ENCODE measurements around the gene NEK4. TPM values are rescaled to one million over a fixed set of nuclear protein-coding genes. Genes with fewer than 3 reads are reported as not detected.

Gene NEK4
- total and polyA plus RNA-seq, 2 donors (not counting 1 experiment from before 2014, with no cell fraction given) = 9.0 to 33.8 TPM

- Histone ChIP-seq H3K36me3 (replicated peaks in 1 of 2; ENCODE audit: control extremely low read depth in 1 of 2, control insufficient read depth in 1 of 2, extremely low read depth in 1 of 2, insufficient read depth in 2 of 2, low read length in 1 of 2) (no peaks in the 10 kb centered on the region), H3K27me3 (replicated peaks in 1 of 4; ENCODE audit: control extremely low read depth in 1 of 4, control insufficient read depth in 3 of 4, insufficient read depth in 4 of 4, low read length in 3 of 4) (no peaks in the 10 kb centered on the region), H3K9ac (ENCODE audit: low read length) (no peak overlapping the region), H4K20me1 (ENCODE audit: control insufficient read depth, insufficient read depth, low read length, poor library complexity, severe bottlenecking) (no peaks in the 10 kb centered on the region), H3K4me1 (ENCODE audit: control insufficient read depth in 2 of 2, insufficient read depth in 2 of 2, low read length in 2 of 2) (peaks cover 9 to 13% of the 10 kb centered on the region in 2 donors), H3K79me2 (ENCODE audit: control insufficient read depth, insufficient read depth, low read length) (no peaks in the 10 kb centered on the region), H3K9me3 (ENCODE audit: control extremely low read depth in 1 of 3, control insufficient read depth in 2 of 3, insufficient read depth in 1 of 3, low read length in 2 of 3) (no peaks in the 10 kb centered on the region), H2AFZ (ENCODE audit: insufficient read depth, low read depth, low read length, poor library complexity, severe bottlenecking) (no peak overlapping the region), H3K27ac (ENCODE audit: low read length in 2 of 2) (no peak overlapping the region), H3K4me2 (replicated peaks; ENCODE audit: low read depth, low read length, poor library complexity, severe bottlenecking) (no peak overlapping the region), H3K4me3 (ENCODE audit: control extremely low read depth in 1 of 5, extremely low read depth in 1 of 5, insufficient read depth in 1 of 5, low read depth in 2 of 5, low read length in 4 of 5) (no peak overlapping the region)
- H3K9me3 Mint-ChIP-seq (ENCODE audit: insufficient read depth) = no peaks in the 10 kb centered on the region
- CTCF ChIA-PET = no interaction called here
- ATAC-seq (ENCODE audit: low read depth) (no peak), DNase-seq (no peak)
- peaks cover 8% of the 10 kb centered on the region for H3K4me1 Mint-ChIP-seq
- WGBS (ENCODE audit: insufficient coverage) = 87% methylated on average over 18 of the region's 18 CpGs
- POLR2A ChIA-PET = no interaction called here
- intact Hi-C loops (cut with micrococcal nuclease) = no loop called here
- TF ChIP-seq, protein P1, sequence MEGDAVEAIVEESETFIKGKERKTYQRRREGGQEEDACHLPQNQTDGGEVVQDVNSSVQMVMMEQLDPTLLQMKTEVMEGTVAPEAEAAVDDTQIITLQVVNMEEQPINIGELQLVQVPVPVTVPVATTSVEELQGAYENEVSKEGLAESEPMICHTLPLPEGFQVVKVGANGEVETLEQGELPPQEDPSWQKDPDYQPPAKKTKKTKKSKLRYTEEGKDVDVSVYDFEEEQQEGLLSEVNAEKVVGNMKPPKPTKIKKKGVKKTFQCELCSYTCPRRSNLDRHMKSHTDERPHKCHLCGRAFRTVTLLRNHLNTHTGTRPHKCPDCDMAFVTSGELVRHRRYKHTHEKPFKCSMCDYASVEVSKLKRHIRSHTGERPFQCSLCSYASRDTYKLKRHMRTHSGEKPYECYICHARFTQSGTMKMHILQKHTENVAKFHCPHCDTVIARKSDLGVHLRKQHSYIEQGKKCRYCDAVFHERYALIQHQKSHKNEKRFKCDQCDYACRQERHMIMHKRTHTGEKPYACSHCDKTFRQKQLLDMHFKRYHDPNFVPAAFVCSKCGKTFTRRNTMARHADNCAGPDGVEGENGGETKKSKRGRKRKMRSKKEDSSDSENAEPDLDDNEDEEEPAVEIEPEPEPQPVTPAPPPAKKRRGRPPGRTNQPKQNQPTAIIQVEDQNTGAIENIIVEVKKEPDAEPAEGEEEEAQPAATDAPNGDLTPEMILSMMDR (IDR thresholded peaks at IDR 0.05) = no peak
- TF ChIP-seq EZH2 (IDR thresholded peaks at IDR 0.05; ENCODE audit: borderline replicate concordance, insufficient read depth, low read depth, low read length, poor library complexity, severe bottlenecking) = no peak
- no peak overlapping the region for H3K4me3 Mint-ChIP-seq
- H3K27ac Mint-ChIP-seq = no peak overlapping the region
- peaks cover 4% of the 10 kb centered on the region for H3K27me3 Mint-ChIP-seq
Measured at GRCh38 chr3:52784021-52784621, 13.4 kb upstream of the NEK4 start.

DNA sequence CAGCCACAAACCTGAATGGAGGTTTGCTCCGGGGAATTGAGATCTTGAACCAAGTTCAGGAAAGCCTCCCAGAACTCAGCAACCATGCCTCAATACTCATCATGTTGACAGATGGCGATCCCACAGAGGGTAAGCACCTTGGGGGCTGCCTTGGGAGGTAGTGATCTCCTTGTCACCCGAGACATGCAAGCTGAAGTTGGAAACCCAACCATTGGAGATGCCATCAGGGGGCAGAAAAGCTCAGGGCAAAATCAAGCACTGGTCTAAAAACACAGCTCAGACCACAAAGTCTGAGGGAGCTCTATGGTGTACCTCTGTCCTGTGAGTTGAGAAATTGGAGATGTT is 12.4 kb upstream of the NEK4 start:
- H3K4me1 Mint-ChIP-seq = peaks cover 14% of the 10 kb centered on the region
- intact Hi-C loops (cut with micrococcal nuclease) = no loop called here
- no peaks in the 10 kb centered on the region for H3K27me3 ChIP-seq (replicated peaks in 1 of 4; ENCODE audit: control extremely low read depth in 1 of 4, control insufficient read depth in 3 of 4, insufficient read depth in 4 of 4, low read length in 3 of 4)
- H2AFZ ChIP-seq (ENCODE audit: insufficient read depth, low read depth, low read length, poor library complexity, severe bottlenecking) = no peak overlapping the region
- no peaks in the 10 kb centered on the region for H3K9me3 Mint-ChIP-seq (ENCODE audit: insufficient read depth)
- H3K4me3 Mint-ChIP-seq = no peak overlapping the region
- POLR2A ChIA-PET = no interaction called here
- no peaks in the 10 kb centered on the region for H3K79me2 ChIP-seq (ENCODE audit: control insufficient read depth, insufficient read depth, low read length)
- TF ChIP-seq EZH2 (IDR thresholded peaks at IDR 0.05; ENCODE audit: borderline replicate concordance, insufficient read depth, low read depth, low read length, poor library complexity, severe bottlenecking) = no peak
- H3K36me3 ChIP-seq (replicated peaks in 1 of 2; ENCODE audit: control extremely low read depth in 1 of 2, control insufficient read depth in 1 of 2, extremely low read depth in 1 of 2, insufficient read depth in 2 of 2, low read length in 1 of 2) = no peaks in the 10 kb centered on the region
- WGBS (ENCODE audit: insufficient coverage) = 94% methylated on average over 3 of the region's 3 CpGs
- no peak overlapping the region for H3K27ac Mint-ChIP-seq
- peaks cover 14 to 19% of the 10 kb centered on the region in 2 donors for H3K4me1 ChIP-seq (ENCODE audit: control insufficient read depth in 2 of 2, insufficient read depth in 2 of 2, low read length in 2 of 2)
- no peak for DNase-seq
- CTCF ChIA-PET = no interaction called here
- no peaks in the 10 kb centered on the region for H4K20me1 ChIP-seq (ENCODE audit: control insufficient read depth, insufficient read depth, low read length, poor library complexity, severe bottlenecking)
- no peak for ATAC-seq (ENCODE audit: low read depth)
- H3K9ac ChIP-seq (ENCODE audit: low read length) = no peak overlapping the region
- no peak overlapping the region for H3K4me2 ChIP-seq (replicated peaks; ENCODE audit: low read depth, low read length, poor library complexity, severe bottlenecking)
- H3K27ac ChIP-seq (ENCODE audit: low read length in 2 of 2) = no peak overlapping the region
- peaks cover 4% of the 10 kb centered on the region for H3K27me3 Mint-ChIP-seq
- H3K4me3 ChIP-seq (ENCODE audit: control extremely low read depth in 1 of 5, extremely low read depth in 1 of 5, insufficient read depth in 1 of 5, low read depth in 2 of 5, low read length in 4 of 5) = no peak overlapping the region
- H3K9me3 ChIP-seq (ENCODE audit: control extremely low read depth in 1 of 3, control insufficient read depth in 2 of 3, insufficient read depth in 1 of 3, low read length in 2 of 3) = no peaks in the 10 kb centered on the region

Measured in B cell (primary cell).